Measurements from ENCODE around the gene TCP10L. TPM values are rescaled to one million over a fixed set of nuclear protein-coding genes. Genes with fewer than 3 reads are reported as not detected.

Gene TCP10L
- total and polyA plus RNA-seq, 2 of the 8 experiments (the other 6 are each of a cell fraction or from before 2014, with no cell fraction given) = 0.45 to 0.99 TPM

GRCh38 chr21:32581732-32582131 lies 3.6 kb downstream of the TCP10L start:
- no peak overlapping the region for H3K23ac ChIP-seq (ENCODE audit: insufficient read length)
- no peak overlapping the region for H4K5ac ChIP-seq (ENCODE audit: insufficient read length, low read depth, low read length)
- H4K20me1 ChIP-seq (replicated peaks in 1 of 2; ENCODE audit: control insufficient read depth in 1 of 2, insufficient read depth in 2 of 2, low read length in 2 of 2) = no peaks in the 10 kb centered on the region
- no peak overlapping the region for H2BK20ac ChIP-seq (ENCODE audit: low read length)
- no peak overlapping the region for H2AK5ac ChIP-seq (ENCODE audit: low read depth, low read length)
- no peak overlapping the region for H2BK15ac ChIP-seq (ENCODE audit: low read length)
- H3K36me3 ChIP-seq (ENCODE audit: control insufficient read depth in 2 of 4, insufficient read depth in 4 of 4, low read length in 3 of 4) = no peaks in the 10 kb centered on the region
- WGBS, 2 experiments (ENCODE audit: extremely low coverage in 1 of 2, insufficient coverage in 1 of 2, insufficient read length in 1 of 2, insufficient replicate concordance in 2 of 2, low coverage in 1 of 2, low lambda C conversion rate in 2 of 2, missing lambda C conversion rate in 1 of 2) = 93% methylated on average over 13 of the region's 13 CpGs; no CpG with 5 or more reads in 1 of the 2 experiments
- no peak overlapping the region for H3K56ac ChIP-seq (replicated peaks; ENCODE audit: insufficient read length, low read depth, low read length)
- no peaks in the 10 kb centered on the region for H3K4me1 ChIP-seq (replicated peaks in 1 of 4; ENCODE audit: control insufficient read depth in 3 of 4, insufficient read depth in 4 of 4, low read length in 3 of 4)
- H3K9ac ChIP-seq (replicated peaks in 1 of 4; ENCODE audit: extremely low read depth in 1 of 4, low read depth in 3 of 4, low read length in 3 of 4) = no peak overlapping the region
- H4K8ac ChIP-seq (ENCODE audit: extremely low read depth, insufficient read depth, low read length) = no peak overlapping the region
- H3K4me3 ChIP-seq (ENCODE audit: extremely low read depth in 1 of 4, insufficient read depth in 2 of 4, low read depth in 3 of 4, low read length in 4 of 4) = no peak overlapping the region
- DNase-seq (ENCODE audit: low read depth in 1 of 2, low spot score in 2 of 2) (no peak), FAIRE-seq (no peak)
- no peak overlapping the region for H2BK5ac ChIP-seq (ENCODE audit: low read depth, low read length)
- no peak overlapping the region for H2BK12ac ChIP-seq (ENCODE audit: low read depth, low read length)
- no peaks in the 10 kb centered on the region for H3K79me2 ChIP-seq (ENCODE audit: control insufficient read depth in 1 of 2, insufficient read depth in 2 of 2, low read length in 2 of 2)
- no peaks in the 10 kb centered on the region; a peak in 1 of 7 replicates for H3K27me3 ChIP-seq (replicated peaks in 1 of 4; ENCODE audit: control insufficient read depth in 3 of 4, extremely low read depth in 1 of 4, insufficient read depth in 3 of 4, low read length in 3 of 4)
- H3K23me2 ChIP-seq (ENCODE audit: low read depth, low read length) = peaks cover 7% of the 10 kb centered on the region; the same call in 1 of the 2 replicates
- ChIA-PET CTCF (ENCODE audit: partially characterized antibody) (interaction anchor here (1.0 to 10.0 kb wide), 6 partner anchors 9 to 177 kb away, joined by 4 to 112 read pairs (median 8); no protein-coding TSS in a partner anchor), POLR2A (ENCODE audit: partially characterized antibody) (interaction anchor here (1.0 kb wide), 1 partner anchor 10 kb away, joined by 3 read pairs; no protein-coding TSS in a partner anchor)
- no peak overlapping the region for H3K27ac ChIP-seq (ENCODE audit: low read depth, low read length)
- no peaks in the 10 kb centered on the region for H3K9me3 ChIP-seq (ENCODE audit: insufficient read depth in 2 of 2, low read depth in 1 of 2, low read length in 1 of 2)
- no peak overlapping the region for H2BK120ac ChIP-seq (replicated peaks; ENCODE audit: low read depth, low read length)
- TF ChIP-seq CBX8 (IDR thresholded peaks at IDR 0.05; ENCODE audit: borderline replicate concordance, low read depth, low read length) = no peak
- no peak overlapping the region for H4K91ac ChIP-seq (replicated peaks; ENCODE audit: insufficient read length, low read length)
- no peak overlapping the region for H3K14ac ChIP-seq (ENCODE audit: insufficient read length)
- H3K4ac ChIP-seq (replicated peaks; ENCODE audit: insufficient read length, low read depth, low read length) = no peak overlapping the region
- H3K18ac ChIP-seq (ENCODE audit: extremely low read depth, low read length) = no peak overlapping the region
- no peak overlapping the region for H2AFZ ChIP-seq (ENCODE audit: low read length)
- no peak overlapping the region for H3K4me2 ChIP-seq (ENCODE audit: insufficient read depth in 1 of 2, low read depth in 2 of 2, low read length in 2 of 2)
- H3K79me1 ChIP-seq (ENCODE audit: low read depth, low read length) = no peaks in the 10 kb centered on the region

All from H1 (cell line).